NCI-H226 (cell line): ENCODE results near the gene M1AP.

Experiments used
- DNase-seq: peaks from one replicate; pipeline ENCODE4 v3.0.0-alpha.2; 2015

M1AP gene

GRCh38 chr2:74593826-74594772, 54.0 kb downstream of the M1AP start:
- DNase-seq: no peak

- no peak for DNase-seq
Observed at GRCh38 chr2:74588664-74589063, 59.5 kb downstream of the M1AP start.

GRCh38 chr2:74587664-74588277, 60.4 kb downstream of the M1AP start:
- peak; percentile 46 for DNase-seq

- no peak for DNase-seq
Observed at GRCh38 chr2:74585406-74586185, 62.5 kb downstream of the M1AP start.

GRCh38 chr2:74584088-74584645, 64.0 kb downstream of the M1AP start:
- no peak for DNase-seq

- DNase-seq: no peak
Observed at GRCh38 chr2:74583504-74583903, 64.6 kb downstream of the M1AP start.

- DNase-seq: no peak
Observed at GRCh38 chr2:74582184-74582583, 65.9 kb downstream of the M1AP start.

- DNase-seq: no peak
Observed at GRCh38 chr2:74581463-74581862, 66.7 kb downstream of the M1AP start.

GRCh38 chr2:74578408-74578807, 69.7 kb downstream of the M1AP start:
- DNase-seq: no peak

- DNase-seq: peak; percentile 65
Observed at GRCh38 chr2:74577448-74577847, 70.7 kb downstream of the M1AP start.

- peak; percentile 80 for DNase-seq
Observed at GRCh38 chr2:74576863-74577229, 71.3 kb downstream of the M1AP start.

- DNase-seq: no peak
Observed at GRCh38 chr2:74576211-74576862, 71.8 kb downstream of the M1AP start.

GRCh38 chr2:74575320-74575719, 72.8 kb downstream of the M1AP start:
- DNase-seq: no peak

GRCh38 chr2:74573747-74574562, 74.2 kb downstream of the M1AP start:
- DNase-seq: peak; percentile 94

- no peak for DNase-seq
Observed at GRCh38 chr2:74572178-74572925, 75.8 kb downstream of the M1AP start.

- DNase-seq: no peak
Observed at GRCh38 chr2:74571058-74571457, 77.1 kb downstream of the M1AP start.

GRCh38 chr2:74569686-74570085, 78.4 kb downstream of the M1AP start:
- DNase-seq: no peak

GRCh38 chr2:74567881-74568280, 80.2 kb downstream of the M1AP start:
- peak; percentile 81 for DNase-seq

- peak; percentile 66 for DNase-seq
Observed at GRCh38 chr2:74566754-74567085, 81.4 kb downstream of the M1AP start.

- no peak for DNase-seq
Observed at GRCh38 chr2:74566076-74566753, 81.9 kb downstream of the M1AP start.

GRCh38 chr2:74564222-74564621, 83.9 kb downstream of the M1AP start:
- DNase-seq: peak; percentile 100
